HEK293 (cell line): Measurements from ENCODE around the gene NOXRED1.

Experiments
- CTCF ChIA-PET: fragments of 350-600 bp; formaldehyde crosslinking; extraction: SDS; loops from one replicate; lab custom pipeline; 2021; ENCODE audit warnings: antibody characterized with exemption; lab: Yijun Ruan, JAX
- POLR2A ChIA-PET: fragments of 300-600 bp; formaldehyde crosslinking; extraction: SDS; loops from one replicate; lab custom pipeline; 2020; ENCODE audit warnings: antibody characterized with exemption, inconsistent platforms; lab: Yijun Ruan, JAX
- H3K27ac ChIP-seq: fragments of 200-500 bp; sonication (Bioruptor generic); 2 replicates; pipeline ENCODE4 v1.5.1; 2014; ENCODE audit warnings: low read depth, low read length, control low read depth, inconsistent platforms; ENCODE audit errors: extremely low read depth
- H3K36me3 ChIP-seq, 2 experiments: fragments of 200-500 bp in 1 of 2; sonication (Bioruptor generic) in 1 of 2; 1 replicate in 1 of 2; 2 replicates in 1 of 2; pipeline ENCODE4 v1.5.1; 2014 to 2017; ENCODE audit warnings: inconsistent platforms in 2 of 2, low read length in 2 of 2; ENCODE audit not compliant: control insufficient read depth in 2 of 2, insufficient read depth in 1 of 2
- H3K4me1 ChIP-seq: fragments of 200-500 bp; sonication (Bioruptor generic); 2 replicates; pipeline ENCODE4 v1.5.1; 2014; ENCODE audit warnings: mild to moderate bottlenecking, low read length, inconsistent platforms; ENCODE audit not compliant: control insufficient read depth, insufficient read depth
- H3K4me3 ChIP-seq: 2 replicates; pipeline ENCODE4 v1.5.1; 2011; ENCODE audit warnings: low read depth, mild to moderate bottlenecking, control low read depth, low read length, moderate library complexity
- H3K9me3 ChIP-seq: fragments of 200-500 bp; sonication (Bioruptor generic); 2 replicates; pipeline ENCODE4 v1.5.1; 2014; ENCODE audit warnings: low read depth, low read length, inconsistent platforms; ENCODE audit not compliant: control insufficient read depth, insufficient read depth
- BCL11A ChIP-seq: fragments of 450-650 bp; formaldehyde crosslinking; IDR thresholded peaks from 2 replicates; pipeline ENCODE4 v1.5.1; 2016; ENCODE audit warnings: low read depth, missing biosample characterization, missing genetic modification characterization
- GLI4 ChIP-seq: fragments of 450-650 bp; formaldehyde crosslinking; IDR thresholded peaks from 2 replicates; pipeline ENCODE4 v1.5.1; 2016; ENCODE audit warnings: missing biosample characterization, missing genetic modification characterization
- HOXA7 ChIP-seq: sonication (generic); formaldehyde crosslinking; IDR thresholded peaks from 2 replicates; pipeline ENCODE4 v1.8.1; 2022; ENCODE audit warnings: missing genetic modification reagents, borderline replicate concordance
- HOXC10 ChIP-seq: sonication (generic); formaldehyde crosslinking; IDR thresholded peaks from 2 replicates; pipeline ENCODE4 v1.8.1; 2023; ENCODE audit warnings: mild to moderate bottlenecking, missing genetic modification reagents
- IKZF3 ChIP-seq: fragments of 450-650 bp; IDR thresholded peaks from 2 replicates; pipeline ENCODE4 v1.5.0; 2018; ENCODE audit warnings: missing biosample characterization, mild to moderate bottlenecking, missing genetic modification characterization, moderate library complexity
- KLF10 ChIP-seq: fragments of 450-650 bp; IDR thresholded peaks from 2 replicates; pipeline ENCODE4 v1.5.1; 2018; ENCODE audit warnings: missing biosample characterization, mild to moderate bottlenecking, missing genetic modification characterization
- ZBTB10 ChIP-seq: fragments of 450-650 bp; formaldehyde crosslinking; IDR thresholded peaks from 2 replicates; pipeline ENCODE4 v1.5.1; 2016; ENCODE audit warnings: missing biosample characterization, missing genetic modification characterization
- ZBTB20 ChIP-seq: fragments of 450-650 bp; formaldehyde crosslinking; IDR thresholded peaks from 2 replicates; pipeline ENCODE4 v1.5.1; 2016; ENCODE audit warnings: missing biosample characterization, missing genetic modification characterization
- ZNF121 ChIP-seq: fragments of 450-650 bp; formaldehyde crosslinking; IDR thresholded peaks from 2 replicates; pipeline ENCODE4 v1.5.1; 2016; ENCODE audit warnings: missing biosample characterization, missing genetic modification characterization
- ZNF266 ChIP-seq: fragments of 450-650 bp; formaldehyde crosslinking; IDR thresholded peaks from 2 replicates; pipeline ENCODE4 v1.5.1; 2016; ENCODE audit warnings: missing biosample characterization, missing genetic modification characterization, low read depth
- ZNF404 ChIP-seq: fragments of 450-650 bp; formaldehyde crosslinking; IDR thresholded peaks from 2 replicates; pipeline ENCODE4 v1.5.1; 2017; ENCODE audit warnings: missing biosample characterization, missing genetic modification characterization
- ZNF423 ChIP-seq: fragments of 450-650 bp; formaldehyde crosslinking; IDR thresholded peaks from 2 replicates; pipeline ENCODE4 v1.5.1; 2016; ENCODE audit warnings: missing biosample characterization, missing genetic modification characterization
- ZNF548 ChIP-seq: fragments of 450-650 bp; formaldehyde crosslinking; IDR thresholded peaks from 2 replicates; pipeline ENCODE4 v1.5.1; 2016; ENCODE audit warnings: missing biosample characterization, missing genetic modification characterization
- ZNF585B ChIP-seq: fragments of 450-650 bp; formaldehyde crosslinking; IDR thresholded peaks from 2 replicates; pipeline ENCODE4 v1.5.1; 2016; ENCODE audit warnings: missing biosample characterization, missing genetic modification characterization
- ZNF600 ChIP-seq: fragments of 450-650 bp; formaldehyde crosslinking; IDR thresholded peaks from 2 replicates; pipeline ENCODE4 v1.5.1; 2016; ENCODE audit warnings: missing biosample characterization, missing genetic modification characterization
- ZNF624 ChIP-seq: fragments of 450-650 bp; formaldehyde crosslinking; IDR thresholded peaks from 2 replicates; pipeline ENCODE4 v1.5.1; 2017; ENCODE audit warnings: missing biosample characterization, missing genetic modification characterization
- ZNF660 ChIP-seq: fragments of 450-650 bp; IDR thresholded peaks from 2 replicates; pipeline ENCODE4 v1.5.1; 2018; ENCODE audit warnings: missing biosample characterization, mild to moderate bottlenecking, missing genetic modification characterization
- ZNF701 ChIP-seq: fragments of 450-650 bp; formaldehyde crosslinking; IDR thresholded peaks from 2 replicates; pipeline ENCODE4 v1.5.1; 2016; ENCODE audit warnings: missing biosample characterization, missing genetic modification characterization
- ZNF830 ChIP-seq: fragments of 450-650 bp; IDR thresholded peaks from 2 replicates; pipeline ENCODE4 v1.5.0; 2018; ENCODE audit warnings: missing biosample characterization, missing genetic modification characterization, low read depth, mild to moderate bottlenecking, moderate library complexity
- TF ChIP-seq, protein P1 (sequence below): fragments of 450-650 bp; formaldehyde crosslinking; IDR thresholded peaks from 2 replicates; pipeline ENCODE4 v1.5.1; 2016; ENCODE audit warnings: missing biosample characterization, missing genetic modification characterization
- TF ChIP-seq, protein P2 (sequence below): fragments of 450-650 bp; formaldehyde crosslinking; IDR thresholded peaks from 2 replicates; pipeline ENCODE4 v1.5.1; 2016; ENCODE audit warnings: missing biosample characterization, missing genetic modification characterization, borderline replicate concordance
- TF ChIP-seq, protein P3 (sequence below): fragments of 450-650 bp; formaldehyde crosslinking; IDR thresholded peaks from 2 replicates; pipeline ENCODE4 v1.5.1; 2016; ENCODE audit warnings: missing biosample characterization, missing genetic modification characterization

Gene NOXRED1

DNA sequence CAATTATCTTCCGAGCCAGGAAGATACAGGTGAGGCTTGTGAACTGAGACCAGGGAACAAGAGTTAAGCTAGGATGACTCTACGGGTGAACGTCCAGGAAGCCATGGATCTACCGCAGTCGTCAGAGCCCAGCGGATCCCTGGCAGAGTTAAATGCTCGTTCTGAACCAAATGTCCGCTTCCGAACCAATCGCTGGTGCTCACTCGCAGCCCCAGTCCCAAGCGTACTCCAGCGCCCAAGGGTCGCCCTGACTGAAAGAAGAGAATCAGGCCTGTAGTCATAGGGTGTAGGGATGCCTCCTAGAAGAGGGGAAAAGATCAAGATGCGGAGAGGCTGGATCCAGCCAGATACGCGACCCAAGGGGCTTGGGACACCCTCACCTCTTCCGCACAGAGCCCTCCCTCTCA, 33.8 kb upstream of the NOXRED1 start:
- ChIA-PET CTCF (no interaction called here), POLR2A (interaction anchor here (0.6 to 2.6 kb wide), 8 partner anchors 11 to 306 kb away, joined by 3 to 18 read pairs (median 3); partner anchors contain the start of genes GSTZ1 and POMT2)
- TF ChIP-seq ZNF423 (tag by site-specific recombination), result peak; percentile 12; the same call in 1 of the 2 replicates
- TF ChIP-seq ZBTB20 (tag by site-specific recombination), result peak; percentile 74; the same call in 1 of the 2 replicates
- TF ChIP-seq, protein P1, sequence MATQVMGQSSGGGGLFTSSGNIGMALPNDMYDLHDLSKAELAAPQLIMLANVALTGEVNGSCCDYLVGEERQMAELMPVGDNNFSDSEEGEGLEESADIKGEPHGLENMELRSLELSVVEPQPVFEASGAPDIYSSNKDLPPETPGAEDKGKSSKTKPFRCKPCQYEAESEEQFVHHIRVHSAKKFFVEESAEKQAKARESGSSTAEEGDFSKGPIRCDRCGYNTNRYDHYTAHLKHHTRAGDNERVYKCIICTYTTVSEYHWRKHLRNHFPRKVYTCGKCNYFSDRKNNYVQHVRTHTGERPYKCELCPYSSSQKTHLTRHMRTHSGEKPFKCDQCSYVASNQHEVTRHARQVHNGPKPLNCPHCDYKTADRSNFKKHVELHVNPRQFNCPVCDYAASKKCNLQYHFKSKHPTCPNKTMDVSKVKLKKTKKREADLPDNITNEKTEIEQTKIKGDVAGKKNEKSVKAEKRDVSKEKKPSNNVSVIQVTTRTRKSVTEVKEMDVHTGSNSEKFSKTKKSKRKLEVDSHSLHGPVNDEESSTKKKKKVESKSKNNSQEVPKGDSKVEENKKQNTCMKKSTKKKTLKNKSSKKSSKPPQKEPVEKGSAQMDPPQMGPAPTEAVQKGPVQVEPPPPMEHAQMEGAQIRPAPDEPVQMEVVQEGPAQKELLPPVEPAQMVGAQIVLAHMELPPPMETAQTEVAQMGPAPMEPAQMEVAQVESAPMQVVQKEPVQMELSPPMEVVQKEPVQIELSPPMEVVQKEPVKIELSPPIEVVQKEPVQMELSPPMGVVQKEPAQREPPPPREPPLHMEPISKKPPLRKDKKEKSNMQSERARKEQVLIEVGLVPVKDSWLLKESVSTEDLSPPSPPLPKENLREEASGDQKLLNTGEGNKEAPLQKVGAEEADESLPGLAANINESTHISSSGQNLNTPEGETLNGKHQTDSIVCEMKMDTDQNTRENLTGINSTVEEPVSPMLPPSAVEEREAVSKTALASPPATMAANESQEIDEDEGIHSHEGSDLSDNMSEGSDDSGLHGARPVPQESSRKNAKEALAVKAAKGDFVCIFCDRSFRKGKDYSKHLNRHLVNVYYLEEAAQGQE (tag by site-specific recombination), result peak; percentile 55
- 0 out of 2 replicates have a peak, but pooled peaks have one; percentile 16 for TF ChIP-seq KLF10 (tag by site-specific recombination)
- TF ChIP-seq ZNF600, result peak; percentile 87
- TF ChIP-seq ZBTB10, result peak; percentile 61
- no peak for TF ChIP-seq ZNF624 (tag by site-specific recombination)
- no peak for TF ChIP-seq BCL11A (tag by site-specific recombination)
- Histone ChIP-seq H3K36me3 (peaks cover 29 to 38% of the 10 kb centered on the region in 2 experiments), H3K4me1 (peaks cover 4% of the 10 kb centered on the region), H3K4me3 (peak overlapping the region; percentile 90), H3K9me3 (no peaks in the 10 kb centered on the region), H3K27ac (peak overlapping the region; percentile 90)

- Histone ChIP-seq H3K4me1 (peaks cover 4% of the 10 kb centered on the region), H3K9me3 (no peaks in the 10 kb centered on the region), H3K27ac (no peak overlapping the region), H3K36me3 (peaks cover 26 to 37% of the 10 kb centered on the region in 2 experiments; a peak in 2 of 3 replicates), H3K4me3 (no peak overlapping the region)
- ChIA-PET CTCF (no interaction called here), POLR2A (no interaction called here)
- no peak for TF ChIP-seq ZNF701
- no peak for TF ChIP-seq IKZF3
- no peak for TF ChIP-seq ZNF121 (tag by site-specific recombination)
- TF ChIP-seq ZNF266, result no peak
- no peak for TF ChIP-seq HOXA7
- TF ChIP-seq, protein P2, sequence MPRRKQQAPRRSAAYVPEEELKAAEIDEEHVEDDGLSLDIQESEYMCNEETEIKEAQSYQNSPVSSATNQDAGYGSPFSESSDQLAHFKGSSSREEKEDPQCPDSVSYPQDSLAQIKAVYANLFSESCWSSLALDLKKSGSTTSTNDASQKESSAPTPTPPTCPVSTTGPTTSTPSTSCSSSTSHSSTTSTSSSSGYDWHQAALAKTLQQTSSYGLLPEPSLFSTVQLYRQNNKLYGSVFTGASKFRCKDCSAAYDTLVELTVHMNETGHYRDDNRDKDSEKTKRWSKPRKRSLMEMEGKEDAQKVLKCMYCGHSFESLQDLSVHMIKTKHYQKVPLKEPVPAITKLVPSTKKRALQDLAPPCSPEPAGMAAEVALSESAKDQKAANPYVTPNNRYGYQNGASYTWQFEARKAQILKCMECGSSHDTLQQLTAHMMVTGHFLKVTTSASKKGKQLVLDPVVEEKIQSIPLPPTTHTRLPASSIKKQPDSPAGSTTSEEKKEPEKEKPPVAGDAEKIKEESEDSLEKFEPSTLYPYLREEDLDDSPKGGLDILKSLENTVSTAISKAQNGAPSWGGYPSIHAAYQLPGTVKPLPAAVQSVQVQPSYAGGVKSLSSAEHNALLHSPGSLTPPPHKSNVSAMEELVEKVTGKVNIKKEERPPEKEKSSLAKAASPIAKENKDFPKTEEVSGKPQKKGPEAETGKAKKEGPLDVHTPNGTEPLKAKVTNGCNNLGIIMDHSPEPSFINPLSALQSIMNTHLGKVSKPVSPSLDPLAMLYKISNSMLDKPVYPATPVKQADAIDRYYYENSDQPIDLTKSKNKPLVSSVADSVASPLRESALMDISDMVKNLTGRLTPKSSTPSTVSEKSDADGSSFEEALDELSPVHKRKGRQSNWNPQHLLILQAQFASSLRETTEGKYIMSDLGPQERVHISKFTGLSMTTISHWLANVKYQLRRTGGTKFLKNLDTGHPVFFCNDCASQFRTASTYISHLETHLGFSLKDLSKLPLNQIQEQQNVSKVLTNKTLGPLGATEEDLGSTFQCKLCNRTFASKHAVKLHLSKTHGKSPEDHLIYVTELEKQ (tag by site-specific recombination), result no peak
- no peak for TF ChIP-seq ZNF404 (tag by site-specific recombination)
- no peak for TF ChIP-seq HOXC10
- no peak for TF ChIP-seq ZNF585B (tag by site-specific recombination)
- no peak for TF ChIP-seq ZNF830 (tag by site-specific recombination)
- TF ChIP-seq, protein P3, sequence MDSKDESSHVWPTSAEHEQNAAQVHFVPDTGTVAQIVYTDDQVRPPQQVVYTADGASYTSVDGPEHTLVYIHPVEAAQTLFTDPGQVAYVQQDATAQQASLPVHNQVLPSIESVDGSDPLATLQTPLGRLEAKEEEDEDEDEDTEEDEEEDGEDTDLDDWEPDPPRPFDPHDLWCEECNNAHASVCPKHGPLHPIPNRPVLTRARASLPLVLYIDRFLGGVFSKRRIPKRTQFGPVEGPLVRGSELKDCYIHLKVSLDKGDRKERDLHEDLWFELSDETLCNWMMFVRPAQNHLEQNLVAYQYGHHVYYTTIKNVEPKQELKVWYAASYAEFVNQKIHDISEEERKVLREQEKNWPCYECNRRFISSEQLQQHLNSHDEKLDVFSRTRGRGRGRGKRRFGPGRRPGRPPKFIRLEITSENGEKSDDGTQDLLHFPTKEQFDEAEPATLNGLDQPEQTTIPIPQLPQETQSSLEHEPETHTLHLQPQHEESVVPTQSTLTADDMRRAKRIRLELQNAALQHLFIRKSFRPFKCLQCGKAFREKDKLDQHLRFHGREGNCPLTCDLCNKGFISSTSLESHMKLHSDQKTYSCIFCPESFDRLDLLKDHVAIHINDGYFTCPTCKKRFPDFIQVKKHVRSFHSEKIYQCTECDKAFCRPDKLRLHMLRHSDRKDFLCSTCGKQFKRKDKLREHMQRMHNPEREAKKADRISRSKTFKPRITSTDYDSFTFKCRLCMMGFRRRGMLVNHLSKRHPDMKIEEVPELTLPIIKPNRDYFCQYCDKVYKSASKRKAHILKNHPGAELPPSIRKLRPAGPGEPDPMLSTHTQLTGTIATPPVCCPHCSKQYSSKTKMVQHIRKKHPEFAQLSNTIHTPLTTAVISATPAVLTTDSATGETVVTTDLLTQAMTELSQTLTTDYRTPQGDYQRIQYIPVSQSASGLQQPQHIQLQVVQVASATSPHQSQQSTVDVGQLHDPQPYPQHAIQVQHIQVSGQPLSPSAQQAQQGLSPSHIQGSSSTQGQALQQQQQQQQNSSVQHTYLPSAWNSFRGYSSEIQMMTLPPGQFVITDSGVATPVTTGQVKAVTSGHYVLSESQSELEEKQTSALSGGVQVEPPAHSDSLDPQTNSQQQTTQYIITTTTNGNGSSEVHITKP, result no peak
- TF ChIP-seq GLI4 (tag by site-specific recombination), result no peak
- no peak for TF ChIP-seq ZNF624 (tag by site-specific recombination)
- TF ChIP-seq ZNF548 (tag by site-specific recombination), result no peak
- no peak for TF ChIP-seq ZNF660 (tag by site-specific recombination)
Observed at GRCh38 chr14:77455966-77456640, 32.8 kb upstream of the NOXRED1 start.
